GM12878 (cell line): Measurements from ENCODE around the gene ECSIT. TPM values are rescaled to one million over a fixed set of nuclear protein-coding genes. Genes with fewer than 3 reads are reported as not detected.

Experiments used
- BACH1 ChIP-seq: fragments of 450-650 bp; IDR thresholded peaks from 2 replicates; pipeline ENCODE4 v1.6.1; 2017; ENCODE audit warnings: mild to moderate bottlenecking, borderline replicate concordance
- CREB1 ChIP-seq: IDR thresholded peaks from 2 replicates; pipeline ENCODE4 v1.6.1; 2012; ENCODE audit warnings: low read depth, mild to moderate bottlenecking, inconsistent platforms
- E2F4 ChIP-seq: IDR thresholded peaks from 2 replicates; pipeline ENCODE4 v1.6.1; 2012; ENCODE audit warnings: low read depth, low read length, improper control_type of control experiment
- EED ChIP-seq: sonication (generic); IDR thresholded peaks from 2 replicates; pipeline ENCODE4 v1.6.1; 2016; ENCODE audit warnings: antibody characterized with exemption, low read depth
- ELK1 ChIP-seq: IDR thresholded peaks from 2 replicates; pipeline ENCODE4 v1.6.1; 2012; ENCODE audit warnings: low read depth, low read length, improper control_type of control experiment
- ETV6 ChIP-seq, 2 experiments: fragments of 450-650 bp in 1 of 2; IDR thresholded peaks in 1 of 2; conservative IDR thresholded peaks in 1 of 2; 2 replicates each; pipeline ENCODE4 v1.6.1; 2014; ENCODE audit warnings: antibody characterized with exemption in 1 of 2, borderline replicate concordance in 1 of 2, low read depth in 1 of 2, mild to moderate bottlenecking in 1 of 2, moderate library complexity in 1 of 2
- JUND ChIP-seq: IDR thresholded peaks from 2 replicates; pipeline ENCODE4 v1.6.1; 2012; ENCODE audit warnings: low read depth, mild to moderate bottlenecking, low read length, improper control_type of control experiment, moderate library complexity
- LARP7 ChIP-seq: fragments of 450-650 bp; IDR thresholded peaks from 2 replicates; pipeline ENCODE4 v1.6.1; 2017; ENCODE audit warnings: mild to moderate bottlenecking
- NKRF ChIP-seq: fragments of 450-650 bp; conservative IDR thresholded peaks from 2 replicates; pipeline ENCODE4 v1.6.1; 2017; ENCODE audit warnings: mild to moderate bottlenecking, moderate library complexity
- PAX5 ChIP-seq: IDR thresholded peaks from 2 replicates; pipeline ENCODE4 v1.6.1; 2011; ENCODE audit warnings: low read depth, low read length, borderline replicate concordance
- PAX8 ChIP-seq: fragments of 450-650 bp; IDR thresholded peaks from 2 replicates; pipeline ENCODE4 v1.6.1; 2017; ENCODE audit warnings: mild to moderate bottlenecking, moderate library complexity
- RELA ChIP-seq: fragments of 450-650 bp; IDR thresholded peaks from 2 replicates; pipeline ENCODE4 v1.8.0; 2014; ENCODE audit warnings: borderline replicate concordance; ENCODE audit not compliant: partially characterized antibody
- SMARCA5 ChIP-seq: fragments of 450-650 bp; IDR thresholded peaks from 2 replicates; pipeline ENCODE4 v1.6.1; 2017; ENCODE audit warnings: mild to moderate bottlenecking
- TCF12 ChIP-seq: IDR thresholded peaks from 2 replicates; pipeline ENCODE4 v1.6.1; 2011; ENCODE audit warnings: low read depth, mild to moderate bottlenecking, low read length
- TCF3 ChIP-seq: IDR thresholded peaks from 2 replicates; pipeline ENCODE4 v1.6.1; 2012; ENCODE audit warnings: low read depth, mild to moderate bottlenecking, low read length, borderline replicate concordance; ENCODE audit not compliant: insufficient read depth
- WRNIP1 ChIP-seq: IDR thresholded peaks from 2 replicates; pipeline ENCODE4 v1.6.1; 2011; ENCODE audit warnings: low read depth, low read length, improper control_type of control experiment, borderline replicate concordance
- ZNF207 ChIP-seq: fragments of 450-650 bp; IDR thresholded peaks from 2 replicates; pipeline ENCODE4 v1.6.1; 2014; ENCODE audit warnings: antibody characterized with exemption, mild to moderate bottlenecking, borderline replicate concordance
- polyA plus RNA-seq, 11 experiments: library from polyadenylated mRNA; depleted of rRNA in 4 of 11; unstranded in 6 of 11; stranded (reverse) in 5 of 11; fragments of >200 nt; fragmentation: Nextera tagmentation in 4 of 11; fragmentation: Illumina TruSeq in 1 of 11; extraction: Ambion mirVana in 4 of 11; extraction: Trizol in 1 of 11; gene quantifications; 1 replicate in 1 of 11; 2 replicates in 10 of 11; pipeline versions ENCODE4 v1.2.1 to v1.2.3, GENCODE V29; 2011 to 2016; ENCODE audit warnings: inconsistent platforms in 2 of 11, missing spikeins in 2 of 11, low read depth in 1 of 11
- total RNA-seq, 4 experiments: library from RNA; depleted of rRNA in 3 of 4; stranded (reverse); fragments of >200 nt in 3 of 4; fragmentation: Illumina TruSeq in 1 of 4; extraction: Trizol in 1 of 4; gene quantifications; 2 replicates each; pipeline versions ENCODE4 v1.2.1 to v1.2.3, GENCODE V29; 2013 to 2021

The ECSIT gene
- total and polyA plus RNA-seq, 10 of the 15 experiments (the other 5 are each of a cell fraction or from before 2014, with no cell fraction given): 1.0 to 59.6 (median 41.3) TPM

GRCh38 chr19:11554160-11554559 is 25.2 kb upstream of the ECSIT start (continued):
- TF ChIP-seq NKRF (no peak), PAX8 (no peak), EED (peak; percentile 93), TCF12 (peak; percentile 96), LARP7 (no peak), E2F4 (no peak), ZNF207 (no peak), WRNIP1 (no peak), ELK1 (no peak), TCF3 (peak; percentile 94), RELA (no peak), JUND (peak; percentile 62; the same call in 1 of the 2 replicates), CREB1 (0 out of 2 replicates have a peak, but pooled peaks have one; percentile 22), ETV6 (conservative IDR thresholded peaks at IDR 0.05 in 1 of 2, IDR thresholded peaks at IDR 0.05 in 1 of 2; ENCODE audit: borderline replicate concordance in 1 of 2, low read depth in 1 of 2) (peak in 1 of 2 experiments; percentile 57; a peak in 1 of 4 replicates), BACH1 (0 out of 2 replicates have a peak, but pooled peaks have one; percentile 29), PAX5 (peak; percentile 31; the same call in 1 of the 2 replicates), SMARCA5 (no peak)
